Measurements from ENCODE around the gene MISP.
"Not testable (repeated sequence)": the region's sequence is repeated elsewhere in the genome, so short reads cannot be mapped to it uniquely, and the experiment has no call there.

MISP gene, protein sequence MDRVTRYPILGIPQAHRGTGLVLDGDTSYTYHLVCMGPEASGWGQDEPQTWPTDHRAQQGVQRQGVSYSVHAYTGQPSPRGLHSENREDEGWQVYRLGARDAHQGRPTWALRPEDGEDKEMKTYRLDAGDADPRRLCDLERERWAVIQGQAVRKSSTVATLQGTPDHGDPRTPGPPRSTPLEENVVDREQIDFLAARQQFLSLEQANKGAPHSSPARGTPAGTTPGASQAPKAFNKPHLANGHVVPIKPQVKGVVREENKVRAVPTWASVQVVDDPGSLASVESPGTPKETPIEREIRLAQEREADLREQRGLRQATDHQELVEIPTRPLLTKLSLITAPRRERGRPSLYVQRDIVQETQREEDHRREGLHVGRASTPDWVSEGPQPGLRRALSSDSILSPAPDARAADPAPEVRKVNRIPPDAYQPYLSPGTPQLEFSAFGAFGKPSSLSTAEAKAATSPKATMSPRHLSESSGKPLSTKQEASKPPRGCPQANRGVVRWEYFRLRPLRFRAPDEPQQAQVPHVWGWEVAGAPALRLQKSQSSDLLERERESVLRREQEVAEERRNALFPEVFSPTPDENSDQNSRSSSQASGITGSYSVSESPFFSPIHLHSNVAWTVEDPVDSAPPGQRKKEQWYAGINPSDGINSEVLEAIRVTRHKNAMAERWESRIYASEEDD

DNA sequence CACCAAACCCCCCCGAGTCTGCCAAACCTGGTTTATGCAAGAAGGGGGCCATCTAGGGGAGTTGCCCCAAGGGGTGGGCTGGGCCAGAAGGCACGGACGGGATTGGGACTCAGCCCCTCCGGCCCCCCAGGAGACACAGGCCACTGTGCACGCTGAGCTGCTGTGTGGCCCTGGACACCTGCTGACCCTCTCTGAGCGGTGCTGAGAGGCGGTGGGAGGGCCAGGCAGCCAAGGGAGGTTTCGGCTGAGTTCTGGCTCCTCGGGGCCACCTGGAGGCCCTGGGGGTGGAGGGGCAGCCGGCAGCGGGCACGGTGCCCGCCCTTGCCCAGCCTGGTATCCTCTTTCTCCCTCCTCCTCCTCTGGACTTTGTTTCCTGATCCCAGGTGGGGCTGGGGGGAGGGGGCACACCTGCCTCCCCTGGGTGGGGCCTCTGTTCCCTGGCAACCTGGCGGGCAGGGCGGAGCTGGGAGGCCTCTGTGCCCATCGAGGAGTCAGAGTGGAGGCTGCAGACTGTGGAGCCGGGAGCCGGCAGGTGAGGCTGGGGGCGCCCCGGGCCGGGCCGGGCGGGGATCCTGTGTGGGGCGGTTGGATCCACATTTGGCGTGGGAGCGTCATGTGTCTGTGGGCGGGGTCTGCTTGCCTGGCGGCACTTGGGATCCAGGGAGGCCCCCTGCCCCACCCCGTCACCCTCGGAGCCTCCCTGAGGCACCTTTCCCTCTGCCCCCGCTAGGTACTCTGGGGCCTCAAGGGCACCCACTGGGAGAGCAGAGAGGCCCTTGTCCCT is at the start of gene MISP:
Gene MISP, plus strand, starts transcription at position 473 of the 784 bp plus-strand sequence. CDS start 5,835 bp downstream, outside the sequence.
- TF ChIP-seq ZNF70 (CRISPR knock-in tag; IDR thresholded peaks at IDR 0.05) (no peak), ZFP30 (CRISPR knock-in tag; IDR thresholded peaks at IDR 0.05) (no peak)

GRCh38 chr19:702847-703246 is 48.1 kb upstream of the MISP start:
- ATAC-seq, result not testable (repeated sequence)

More for the DNA sequence above, at the start of gene MISP:
- peak; percentile 12; the same call in 2 of the 3 replicates for ATAC-seq

GRCh38 chr19:703329-703650 is 47.6 kb upstream of the MISP start:
- no peak for TF ChIP-seq PPARA (CRISPR knock-in tag; IDR thresholded peaks at IDR 0.05; ENCODE audit: borderline replicate concordance)
- TF ChIP-seq OSR1 (CRISPR knock-in tag; IDR thresholded peaks at IDR 0.05), result no peak
- TF ChIP-seq ZNF8 (CRISPR knock-in tag; IDR thresholded peaks at IDR 0.05), result no peak
- no peak for TF ChIP-seq BACH2 (CRISPR knock-in tag; IDR thresholded peaks at IDR 0.05; ENCODE audit: borderline replicate concordance)
- TF ChIP-seq POU6F1 (CRISPR knock-in tag; IDR thresholded peaks at IDR 0.05; ENCODE audit: borderline replicate concordance, low read depth), result no peak
- no peak for TF ChIP-seq ARNTL (CRISPR knock-in tag; IDR thresholded peaks at IDR 0.05; ENCODE audit: borderline replicate concordance, low read depth)
- TF ChIP-seq, protein P1, sequence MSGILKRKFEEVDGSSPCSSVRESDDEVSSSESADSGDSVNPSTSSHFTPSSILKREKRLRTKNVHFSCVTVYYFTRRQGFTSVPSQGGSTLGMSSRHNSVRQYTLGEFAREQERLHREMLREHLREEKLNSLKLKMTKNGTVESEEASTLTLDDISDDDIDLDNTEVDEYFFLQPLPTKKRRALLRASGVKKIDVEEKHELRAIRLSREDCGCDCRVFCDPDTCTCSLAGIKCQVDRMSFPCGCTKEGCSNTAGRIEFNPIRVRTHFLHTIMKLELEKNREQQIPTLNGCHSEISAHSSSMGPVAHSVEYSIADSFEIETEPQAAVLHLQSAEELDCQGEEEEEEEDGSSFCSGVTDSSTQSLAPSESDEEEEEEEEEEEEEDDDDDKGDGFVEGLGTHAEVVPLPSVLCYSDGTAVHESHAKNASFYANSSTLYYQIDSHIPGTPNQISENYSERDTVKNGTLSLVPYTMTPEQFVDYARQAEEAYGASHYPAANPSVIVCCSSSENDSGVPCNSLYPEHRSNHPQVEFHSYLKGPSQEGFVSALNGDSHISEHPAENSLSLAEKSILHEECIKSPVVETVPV (CRISPR knock-in tag; IDR thresholded peaks at IDR 0.05), result no peak
- no peak for TF ChIP-seq SNAI2 (CRISPR knock-in tag; IDR thresholded peaks at IDR 0.05)
- no peak for TF ChIP-seq ESRRG (CRISPR knock-in tag; IDR thresholded peaks at IDR 0.05)
- peak; percentile 8; the same call in 1 of the 3 replicates for ATAC-seq

GRCh38 chr19:703651-704446 is 47.1 kb upstream of the MISP start:
- ATAC-seq, result peak; percentile 78
- TF ChIP-seq ZC3H10 (CRISPR knock-in tag; IDR thresholded peaks at IDR 0.05), result no peak
- TF ChIP-seq CSDC2 (CRISPR knock-in tag; IDR thresholded peaks at IDR 0.05), result no peak
- no peak for TF ChIP-seq GLIS3 (CRISPR knock-in tag; IDR thresholded peaks at IDR 0.05)
- no peak for TF ChIP-seq CREB5 (CRISPR knock-in tag; IDR thresholded peaks at IDR 0.05; ENCODE audit: low read depth)
- TF ChIP-seq ZNF565 (CRISPR knock-in tag; conservative IDR thresholded peaks at IDR 0.05; ENCODE audit: low read depth), result no peak
- no peak for TF ChIP-seq ESRRG (CRISPR knock-in tag; IDR thresholded peaks at IDR 0.05)
- no peak for TF ChIP-seq POU6F1 (CRISPR knock-in tag; IDR thresholded peaks at IDR 0.05; ENCODE audit: borderline replicate concordance, low read depth)
- no peak for TF ChIP-seq ZFP30 (CRISPR knock-in tag; IDR thresholded peaks at IDR 0.05)
- no peak for TF ChIP-seq TSHZ2 (CRISPR knock-in tag; IDR thresholded peaks at IDR 0.05)
- no peak for TF ChIP-seq ZNF8 (CRISPR knock-in tag; IDR thresholded peaks at IDR 0.05)
- TF ChIP-seq ARNTL (CRISPR knock-in tag; IDR thresholded peaks at IDR 0.05; ENCODE audit: borderline replicate concordance, low read depth), result no peak
- no peak for TF ChIP-seq ZNF70 (CRISPR knock-in tag; IDR thresholded peaks at IDR 0.05)
- no peak for TF ChIP-seq PPARA (CRISPR knock-in tag; IDR thresholded peaks at IDR 0.05; ENCODE audit: borderline replicate concordance)
- TF ChIP-seq, protein P1 (CRISPR knock-in tag; IDR thresholded peaks at IDR 0.05), result no peak
- TF ChIP-seq RARB (CRISPR knock-in tag; IDR thresholded peaks at IDR 0.05), result no peak
- no peak for TF ChIP-seq ZFP3 (CRISPR knock-in tag; IDR thresholded peaks at IDR 0.05)
- TF ChIP-seq SNAI2 (CRISPR knock-in tag; IDR thresholded peaks at IDR 0.05), result no peak
- no peak for TF ChIP-seq ISL1 (CRISPR knock-in tag; IDR thresholded peaks at IDR 0.05)
